ENCODE results near the gene NAB1. TPM values are rescaled to one million over a fixed set of nuclear protein-coding genes. Genes with fewer than 3 reads are reported as not detected.

The NAB1 gene
- polyA plus RNA-seq, 1 donor from 2014 or later = 49.8 TPM

GRCh38 chr2:190701586-190701985 lies 52.7 kb downstream of the NAB1 start:
- no peak overlapping the region for H2AFZ ChIP-seq (ENCODE audit: low read depth, low read length)
- no peaks in the 10 kb centered on the region for H4K20me1 ChIP-seq (ENCODE audit: insufficient read depth)
- no peaks in the 10 kb centered on the region for H3F3A ChIP-seq (ENCODE audit: insufficient read depth, low read length, poor library complexity, severe bottlenecking)
- no peak for TF ChIP-seq RAD21 (conservative IDR thresholded peaks at IDR 0.05)
- no peak for TF ChIP-seq EP300 (conservative IDR thresholded peaks at IDR 0.05; ENCODE audit: poor library complexity, severe bottlenecking)
- no peak for TF ChIP-seq REST (IDR thresholded peaks at IDR 0.05; ENCODE audit: borderline replicate concordance)
- TF ChIP-seq EZH2 (IDR thresholded peaks at IDR 0.05; ENCODE audit: borderline replicate concordance, insufficient read depth, low read length, poor library complexity, severe bottlenecking) = no peak
- TF ChIP-seq SMC3 (conservative IDR thresholded peaks at IDR 0.05; ENCODE audit: poor library complexity) = no peak
- TF ChIP-seq MXI1 (conservative IDR thresholded peaks at IDR 0.05; ENCODE audit: poor library complexity, severe bottlenecking) = no peak
- no peak for TF ChIP-seq POLR2AphosphoS5 (IDR thresholded peaks at IDR 0.05)
- TF ChIP-seq CTCF (IDR thresholded peaks at IDR 0.05; ENCODE audit: poor library complexity, severe bottlenecking) = no peak
- no peak for TF ChIP-seq TAF1 (IDR thresholded peaks at IDR 0.05; ENCODE audit: low read depth)
- no peaks in the 10 kb centered on the region for H3K9me3 ChIP-seq (ENCODE audit: low read length)
- H3K9me2 ChIP-seq (ENCODE audit: insufficient read depth, low read length) = no peaks in the 10 kb centered on the region
- H3K9ac ChIP-seq (ENCODE audit: low read length) = no peak overlapping the region
- no peaks in the 10 kb centered on the region for H3K27me3 ChIP-seq (ENCODE audit: insufficient read depth, low read depth, low read length)
- H3K27ac ChIP-seq (ENCODE audit: low read length) = no peak overlapping the region
- H3K79me2 ChIP-seq (replicated peaks; ENCODE audit: insufficient read depth, low read length) = no peaks in the 10 kb centered on the region
- no peaks in the 10 kb centered on the region for H3K36me3 ChIP-seq (ENCODE audit: insufficient read depth, low read length)
- no peak overlapping the region for H3K4me3 ChIP-seq (ENCODE audit: low read length)
- H3K4me2 ChIP-seq (ENCODE audit: low read length) = no peak overlapping the region

- Histone ChIP-seq H3K4me2 (ENCODE audit: low read length) (no peak overlapping the region), H3K36me3 (ENCODE audit: insufficient read depth, low read length) (no peaks in the 10 kb centered on the region), H3K4me3 (ENCODE audit: low read length) (no peak overlapping the region), H3K79me2 (replicated peaks; ENCODE audit: insufficient read depth, low read length) (no peaks in the 10 kb centered on the region), H2AFZ (ENCODE audit: low read depth, low read length) (no peak overlapping the region), H3K9me3 (ENCODE audit: low read length) (no peaks in the 10 kb centered on the region), H3K9ac (ENCODE audit: low read length) (no peak overlapping the region), H3K27me3 (ENCODE audit: insufficient read depth, low read depth, low read length) (no peaks in the 10 kb centered on the region), H3K27ac (ENCODE audit: low read length) (no peak overlapping the region), H3K9me2 (ENCODE audit: insufficient read depth, low read length) (no peaks in the 10 kb centered on the region), H3F3A (ENCODE audit: insufficient read depth, low read length, poor library complexity, severe bottlenecking) (no peaks in the 10 kb centered on the region), H4K20me1 (ENCODE audit: insufficient read depth) (no peaks in the 10 kb centered on the region)
- TF ChIP-seq REST (IDR thresholded peaks at IDR 0.05; ENCODE audit: borderline replicate concordance) (no peak), EZH2 (IDR thresholded peaks at IDR 0.05; ENCODE audit: borderline replicate concordance, insufficient read depth, low read length, poor library complexity, severe bottlenecking) (no peak), CTCF (IDR thresholded peaks at IDR 0.05; ENCODE audit: poor library complexity, severe bottlenecking) (no peak), EP300 (conservative IDR thresholded peaks at IDR 0.05; ENCODE audit: poor library complexity, severe bottlenecking) (no peak), SMC3 (conservative IDR thresholded peaks at IDR 0.05; ENCODE audit: poor library complexity) (no peak), POLR2AphosphoS5 (IDR thresholded peaks at IDR 0.05) (no peak)
These were observed 56.4 kb downstream of the NAB1 start for GRCh38 chr2:190705280-190705679.
